CD8-positive, alpha-beta T cell (primary cell): ENCODE results near the gene S100A9. TPM values are rescaled to one million over a fixed set of nuclear protein-coding genes. Genes with fewer than 3 reads are reported as not detected.

ENCODE experiments used
- total RNA-seq, 46 experiments: library from RNA in 2 of 46; stranded (reverse) in 2 of 46; gene quantifications; one replicate each; pipeline ENCODE4 v1.2.3 and lab custom pipeline; 2021 to 2026

S100A9 gene
- total RNA-seq, 2 experiments from 2014 or later: 2.0 to 5.0 TPM

Other genes with a start within 250 kb of the S100A9 start
- gene SPRR2F, start 244.3 kb upstream of the S100A9 start, total RNA-seq: not detected
- not detected for gene SPRR2G, start 207.0 kb upstream of the S100A9 start, total RNA-seq
- not detected for gene LELP1, start 154.4 kb upstream of the S100A9 start, total RNA-seq
- not detected for gene PRR9, start 140.3 kb upstream of the S100A9 start, total RNA-seq
- gene LORICRIN, start 98.2 kb upstream of the S100A9 start, total RNA-seq: not detected
- not detected for gene PGLYRP3, start 44.9 kb upstream of the S100A9 start, total RNA-seq
- gene PGLYRP4, start 9.0 kb upstream of the S100A9 start, total RNA-seq: not detected
- gene S100A12, start 17.8 kb downstream of the S100A9 start, total RNA-seq: not detected
- 1 to 10 TPM in 1 of 2 experiments, not detected in 1; 1.6 TPM for gene S100A8, start 33.2 kb downstream of the S100A9 start, total RNA-seq
- gene S100A7A, start 58.7 kb downstream of the S100A9 start, total RNA-seq: not detected
- not detected for gene S100A7, start 102.8 kb downstream of the S100A9 start, total RNA-seq
- gene S100A6, start 178.1 kb downstream of the S100A9 start, total RNA-seq: 100 to 1,000 TPM; 156 to 166 TPM
- not detected for gene S100A5, start 183.1 kb downstream of the S100A9 start, total RNA-seq
- 100 to 1,000 TPM; 172 to 177 TPM for gene S100A4, start 188.0 kb downstream of the S100A9 start, total RNA-seq
- not detected for gene S100A3, start 191.4 kb downstream of the S100A9 start, total RNA-seq
- gene S100A2, start 208.0 kb downstream of the S100A9 start, total RNA-seq: not detected